ENCODE data around the gene AMIGO1.

The AMIGO1 gene

GRCh38 chr1:109531826-109532364, 22.4 kb upstream of the AMIGO1 start:
- no peak for DNase-seq

- no peak for DNase-seq
Measured at GRCh38 chr1:109531380-109531779, 21.9 kb upstream of the AMIGO1 start.

- no peak for DNase-seq
Measured at GRCh38 chr1:109530457-109531087, 21.0 kb upstream of the AMIGO1 start.

- peak; percentile 56 for DNase-seq
Measured at GRCh38 chr1:109529881-109530456, 20.4 kb upstream of the AMIGO1 start.

- no peak for DNase-seq
Measured at GRCh38 chr1:109528712-109529111, 19.2 kb upstream of the AMIGO1 start.

GRCh38 chr1:109527846-109528695, 18.5 kb upstream of the AMIGO1 start:
- no peak for DNase-seq

GRCh38 chr1:109527098-109527811, 17.7 kb upstream of the AMIGO1 start:
- no peak for DNase-seq

- no peak for DNase-seq
Measured at GRCh38 chr1:109523706-109524105, 14.2 kb upstream of the AMIGO1 start.

- no peak for DNase-seq
Measured at GRCh38 chr1:109522026-109522425, 12.5 kb upstream of the AMIGO1 start.

- no peak for DNase-seq
Measured at GRCh38 chr1:109521002-109521951, 11.8 kb upstream of the AMIGO1 start.

- no peak for DNase-seq
Measured at GRCh38 chr1:109517337-109517736, 7.8 kb upstream of the AMIGO1 start.

GRCh38 chr1:109516872-109517271, 7.3 kb upstream of the AMIGO1 start:
- no peak for DNase-seq

GRCh38 chr1:109514846-109515245, 5.3 kb upstream of the AMIGO1 start:
- DNase-seq = no peak

- DNase-seq = no peak
Measured at GRCh38 chr1:109513110-109513710, 3.7 kb upstream of the AMIGO1 start.

GRCh38 chr1:109508873-109509175, 703 bp downstream of the AMIGO1 start:
- no peak for DNase-seq

GRCh38 chr1:109508001-109508872, 1.3 kb downstream of the AMIGO1 start:
- no peak for DNase-seq

- no peak for DNase-seq
Measured at GRCh38 chr1:109504974-109505373, 4.6 kb downstream of the AMIGO1 start.

GRCh38 chr1:109503935-109504334, 5.6 kb downstream of the AMIGO1 start:
- DNase-seq = no peak

- no peak for DNase-seq
Measured at GRCh38 chr1:109502364-109502851, 7.1 kb downstream of the AMIGO1 start.

- no peak for DNase-seq
Measured at GRCh38 chr1:109501644-109502363, 7.7 kb downstream of the AMIGO1 start.

Measured in activated CD8-positive, alpha-beta memory T cell treated with anti-CD3 and anti-CD28 coated beads for 24 hours (primary cell).